Measurements from ENCODE around the gene PHF12.
A peak's percentile ranks its signal among the peaks of the same experiment; 100 is the strongest.

PHF12 gene

DNA sequence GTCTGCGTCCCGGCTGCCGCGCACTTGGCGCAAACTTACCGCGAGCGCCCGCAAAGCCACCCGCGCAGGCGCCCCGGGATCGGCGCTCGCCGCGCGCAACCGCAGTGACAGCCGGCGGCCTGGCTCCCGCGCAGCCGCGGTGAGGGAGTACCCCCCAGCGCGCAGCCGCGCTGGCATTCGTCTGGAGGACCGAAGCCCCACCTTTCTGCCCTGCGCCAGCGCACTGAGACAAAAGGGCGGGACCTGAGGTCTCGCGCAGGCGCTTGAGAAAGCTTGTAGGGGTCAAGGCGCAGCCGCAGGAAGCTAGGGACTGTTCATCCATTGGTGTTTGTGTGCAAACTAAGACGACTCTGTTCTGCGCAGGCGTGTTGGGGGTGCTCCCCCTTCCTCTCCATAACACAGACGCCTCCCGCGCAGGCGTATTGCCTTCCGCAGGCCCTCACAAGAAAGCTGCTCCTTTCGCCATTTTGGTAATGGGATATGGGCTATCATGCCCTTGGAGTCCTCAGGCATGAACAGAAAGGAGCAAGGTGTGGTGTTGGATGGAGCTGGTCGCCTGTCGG lies at the start of gene PHF12:
Gene PHF12, minus strand, starts transcription at position 91 of the 563 bp plus-strand sequence. CDS start 558 bp downstream, outside the sequence.
- DNase-seq = peak; percentile 100

DNA sequence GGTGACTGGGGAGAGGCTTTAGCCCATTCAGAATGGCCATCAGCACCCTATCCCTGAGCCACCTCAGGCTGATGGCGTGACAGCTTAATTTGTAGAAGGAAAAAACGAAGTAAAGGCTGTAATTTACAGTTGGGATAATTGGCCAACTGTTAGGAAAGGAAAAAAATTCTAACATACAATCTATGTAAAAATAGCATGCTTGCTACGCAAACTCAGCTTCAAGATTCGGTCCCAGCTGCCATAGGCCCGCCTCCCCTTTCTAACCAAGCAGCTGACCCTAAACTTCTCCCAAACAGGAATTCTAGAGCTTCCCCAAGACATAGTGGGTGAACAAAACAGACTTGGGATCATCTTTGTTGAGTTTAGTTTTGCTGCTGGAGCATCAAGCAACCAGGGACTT lies 49.7 kb upstream of the PHF12 start:
- DNase-seq = no peak

DNA sequence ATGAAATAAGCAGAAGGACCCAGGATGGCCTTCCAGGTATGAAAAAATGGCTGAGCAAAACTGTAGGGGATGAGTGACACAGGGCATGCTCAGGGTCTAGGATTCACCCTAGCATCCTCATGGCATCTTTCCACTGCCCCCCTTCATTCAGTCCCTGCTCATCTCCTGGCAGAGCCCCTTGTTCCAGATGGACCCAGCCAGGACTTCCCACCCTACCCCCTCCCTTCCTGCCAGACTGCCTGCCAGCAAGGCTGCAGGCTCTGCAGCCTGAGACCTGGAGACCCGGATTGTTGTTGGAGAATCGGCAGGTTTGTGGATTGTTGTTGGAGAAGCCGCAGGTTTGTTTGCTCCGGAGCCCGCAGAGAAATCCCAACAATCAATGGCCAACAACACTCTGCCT lies 47.9 kb upstream of the PHF12 start:
- no peak for DNase-seq

DNA sequence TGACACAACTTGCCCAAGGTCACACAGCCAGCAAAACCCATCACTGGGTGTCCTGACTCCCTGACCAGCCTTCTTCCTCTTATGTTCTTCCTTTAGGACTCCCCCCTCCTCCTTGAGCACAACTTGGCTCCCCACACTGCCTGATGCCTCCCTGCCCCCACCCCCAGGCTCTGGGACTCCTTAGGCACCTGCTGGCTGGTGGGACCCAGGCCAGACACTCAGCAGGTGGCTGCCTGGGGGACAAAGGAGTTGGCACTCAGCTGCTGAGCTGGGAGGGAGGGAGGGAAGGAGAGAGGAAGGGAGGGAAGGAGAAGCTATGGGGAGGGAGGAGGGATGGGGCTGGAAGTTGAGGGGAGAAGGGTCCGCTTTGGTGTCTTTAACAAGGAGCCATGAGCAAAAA lies 46.5 kb upstream of the PHF12 start:
- peak; percentile 90 for DNase-seq

DNA sequence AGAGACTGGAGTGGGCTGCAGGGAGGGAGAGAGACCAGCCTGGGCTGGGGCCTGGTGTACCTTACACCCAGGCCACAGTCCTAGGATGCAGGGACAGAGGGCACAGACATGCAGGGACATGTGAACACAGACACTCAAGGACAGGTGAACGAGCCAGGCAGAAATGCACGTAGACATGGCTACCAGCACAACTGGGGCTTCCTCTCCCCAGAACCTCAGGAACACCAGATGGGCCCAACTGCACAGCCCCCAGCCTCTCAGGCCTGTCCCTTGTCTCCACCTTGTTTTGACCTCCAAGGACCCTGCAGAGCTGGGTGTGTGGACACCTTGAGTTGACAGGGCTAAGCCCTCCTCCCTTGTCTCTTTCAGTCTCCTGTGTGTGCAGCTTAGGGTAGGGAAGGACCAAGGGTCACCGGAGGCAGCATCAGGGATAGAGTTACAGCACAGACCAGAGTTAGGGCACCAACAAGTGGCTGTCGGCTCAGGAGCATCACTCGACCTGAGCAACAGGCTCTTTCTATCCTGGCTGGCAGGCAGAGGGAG lies 45.3 kb upstream of the PHF12 start:
- peak; percentile 59 for DNase-seq

DNA sequence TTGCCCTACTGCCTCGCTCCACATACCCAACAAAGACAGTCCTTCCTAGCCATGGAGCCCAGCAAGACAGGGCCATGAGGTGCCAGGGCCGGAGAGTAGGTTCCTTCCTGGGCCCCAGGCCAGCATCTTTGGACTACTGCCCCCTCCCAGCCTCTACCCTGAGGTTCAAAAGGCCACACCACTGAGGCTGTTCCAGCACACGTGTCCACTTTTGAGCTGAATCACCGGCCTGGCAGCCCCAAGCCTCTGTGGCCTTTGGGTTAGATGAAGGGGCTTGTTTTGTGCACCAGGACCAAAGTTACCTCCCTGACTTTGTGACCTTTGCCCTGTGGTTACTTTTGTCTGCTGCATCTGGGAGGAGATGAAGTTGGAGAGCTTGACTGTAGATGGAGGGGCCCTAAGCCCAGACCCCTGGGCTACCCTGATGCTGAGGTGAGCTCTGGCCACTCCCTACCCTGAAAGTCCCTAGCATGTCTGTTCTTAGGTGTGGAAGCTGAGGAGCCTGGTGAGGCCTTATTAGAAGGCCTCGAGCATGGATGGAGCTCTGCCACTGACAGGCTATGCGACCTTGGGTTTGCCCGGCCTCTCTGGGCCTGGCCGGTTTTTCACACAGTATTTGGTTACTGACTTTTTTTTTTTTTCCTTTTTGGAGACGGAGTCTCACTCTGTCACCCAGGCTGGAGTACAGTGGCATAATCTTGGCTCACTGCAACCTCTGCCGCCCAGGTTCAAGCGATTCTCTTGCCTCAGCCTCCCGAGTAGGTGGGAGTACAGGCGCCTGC lies 42.5 kb upstream of the PHF12 start:
- no peak for DNase-seq

DNA sequence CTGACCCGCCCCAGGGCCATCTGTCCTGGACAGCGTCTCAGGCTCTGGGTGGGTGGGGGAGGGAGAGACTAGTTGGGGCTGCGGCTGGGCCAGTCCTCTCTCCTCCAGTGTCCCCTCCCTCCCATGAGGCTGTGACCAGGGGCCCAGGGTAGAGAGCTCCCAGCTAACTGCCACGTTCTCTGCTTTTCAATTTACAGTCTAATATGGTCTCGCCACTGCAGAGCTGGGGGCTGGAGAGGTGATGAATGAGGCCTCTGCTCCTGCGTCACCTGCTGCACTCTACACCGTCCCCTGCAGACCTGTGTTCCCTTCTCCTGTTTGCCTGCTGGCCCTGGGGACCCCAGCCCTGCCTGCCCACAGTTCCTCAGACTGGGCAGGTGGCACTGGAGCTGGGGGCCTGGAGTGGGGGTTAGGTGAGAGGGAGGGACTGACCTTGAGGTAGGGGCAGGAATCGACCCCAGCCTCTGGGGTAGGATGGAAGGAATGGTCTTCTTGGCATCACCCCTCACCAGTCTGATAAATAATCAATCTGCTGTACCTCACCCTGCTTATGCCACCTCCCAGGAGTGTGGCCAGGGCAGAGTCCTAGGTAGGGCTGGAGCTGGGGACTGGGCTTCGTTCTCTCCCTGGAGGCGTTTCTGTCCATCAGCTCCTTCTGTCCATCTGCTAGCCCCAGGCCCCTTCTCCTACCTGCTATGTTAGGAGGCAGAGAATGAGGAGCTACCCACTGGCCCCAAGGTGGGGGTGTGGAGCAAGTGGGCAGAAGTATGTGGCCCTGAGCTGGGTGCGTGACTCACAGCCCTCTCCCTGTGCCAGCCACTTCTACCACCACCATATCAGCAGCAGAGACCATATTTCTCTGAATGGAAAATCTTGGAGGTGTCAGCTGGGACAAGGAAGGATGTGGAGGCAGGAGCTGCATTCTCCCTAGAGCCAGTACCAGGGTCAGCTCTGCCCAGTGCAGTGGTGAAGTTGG lies 41.6 kb upstream of the PHF12 start:
- no peak for DNase-seq

DNA sequence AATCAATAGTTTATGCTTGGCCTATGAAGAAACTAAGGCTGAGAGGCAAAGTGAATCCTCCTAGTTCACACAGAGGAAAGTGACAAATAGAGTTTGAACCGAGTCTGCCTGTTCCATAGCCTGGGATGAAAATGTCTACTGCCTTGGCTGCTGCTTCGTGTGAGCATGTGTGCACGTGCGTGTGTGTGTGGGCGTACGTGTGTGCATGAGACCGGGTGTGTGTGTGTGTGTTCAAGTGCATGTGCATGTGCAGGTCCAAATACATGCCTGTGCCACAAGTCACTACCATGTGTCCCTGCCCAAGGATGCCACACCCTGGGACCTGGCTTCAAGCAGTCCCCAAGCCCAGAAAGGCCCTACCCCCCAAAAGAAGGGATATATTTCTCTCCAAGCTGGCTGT lies 40.9 kb upstream of the PHF12 start:
- DNase-seq = no peak

DNA sequence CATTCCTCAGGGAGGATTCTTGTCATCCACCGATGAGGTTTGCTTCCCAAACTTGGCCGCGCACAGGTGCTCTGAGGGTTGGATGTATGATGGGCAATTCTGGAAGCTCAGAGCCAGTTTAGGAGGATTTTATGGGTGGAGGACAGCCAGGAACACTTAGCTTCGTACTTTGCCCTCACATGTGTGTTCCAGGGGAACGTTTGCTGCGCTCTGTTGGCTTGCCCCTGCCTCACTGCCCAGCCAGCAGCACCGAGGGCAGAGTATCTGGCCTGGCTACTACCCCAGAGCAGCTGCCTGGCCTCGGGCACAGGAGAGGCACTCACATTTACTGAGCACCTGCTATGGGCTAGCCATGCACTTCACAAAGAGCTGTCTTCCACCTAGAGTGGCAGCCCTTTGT lies 40.5 kb upstream of the PHF12 start:
- no peak for DNase-seq

DNA sequence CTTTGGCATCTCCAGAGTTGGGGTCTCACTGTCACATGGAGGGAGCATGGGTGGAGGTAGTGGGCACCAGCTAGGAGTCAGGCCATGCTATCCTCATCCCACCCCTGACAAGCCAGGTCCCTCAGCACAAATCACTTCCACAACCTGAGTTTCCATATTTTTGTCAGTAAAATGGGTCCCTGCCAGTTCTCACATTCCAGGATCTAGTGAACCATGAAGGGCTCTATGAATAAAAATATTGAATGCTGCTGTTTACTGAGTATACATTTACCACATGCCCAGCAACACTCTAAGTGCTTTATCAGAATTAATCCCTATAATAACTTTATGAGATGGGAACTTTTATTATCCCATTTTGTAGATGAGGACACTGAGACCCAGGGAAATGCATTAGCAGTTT lies 37.7 kb upstream of the PHF12 start:
- DNase-seq = no peak

DNA sequence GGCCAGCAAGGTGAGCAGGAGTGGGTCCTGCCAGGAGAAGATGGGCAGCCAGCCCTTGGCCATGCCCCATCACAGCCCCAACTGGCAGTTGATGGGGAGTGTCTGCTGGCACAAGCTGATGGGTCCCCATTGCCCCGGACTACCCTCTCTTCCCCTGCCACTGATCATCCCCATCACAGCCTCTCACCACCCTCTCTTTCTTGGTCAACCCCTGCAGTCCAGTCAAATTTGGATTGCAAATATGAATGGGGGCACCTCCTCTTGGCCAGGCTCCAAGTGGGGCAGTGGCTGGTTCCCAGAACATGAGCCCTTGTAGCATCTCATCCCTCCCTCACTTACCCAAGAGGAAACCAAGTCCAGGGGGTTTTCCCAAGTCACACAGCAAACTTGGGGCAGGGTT lies 37.2 kb upstream of the PHF12 start:
- no peak for DNase-seq

DNA sequence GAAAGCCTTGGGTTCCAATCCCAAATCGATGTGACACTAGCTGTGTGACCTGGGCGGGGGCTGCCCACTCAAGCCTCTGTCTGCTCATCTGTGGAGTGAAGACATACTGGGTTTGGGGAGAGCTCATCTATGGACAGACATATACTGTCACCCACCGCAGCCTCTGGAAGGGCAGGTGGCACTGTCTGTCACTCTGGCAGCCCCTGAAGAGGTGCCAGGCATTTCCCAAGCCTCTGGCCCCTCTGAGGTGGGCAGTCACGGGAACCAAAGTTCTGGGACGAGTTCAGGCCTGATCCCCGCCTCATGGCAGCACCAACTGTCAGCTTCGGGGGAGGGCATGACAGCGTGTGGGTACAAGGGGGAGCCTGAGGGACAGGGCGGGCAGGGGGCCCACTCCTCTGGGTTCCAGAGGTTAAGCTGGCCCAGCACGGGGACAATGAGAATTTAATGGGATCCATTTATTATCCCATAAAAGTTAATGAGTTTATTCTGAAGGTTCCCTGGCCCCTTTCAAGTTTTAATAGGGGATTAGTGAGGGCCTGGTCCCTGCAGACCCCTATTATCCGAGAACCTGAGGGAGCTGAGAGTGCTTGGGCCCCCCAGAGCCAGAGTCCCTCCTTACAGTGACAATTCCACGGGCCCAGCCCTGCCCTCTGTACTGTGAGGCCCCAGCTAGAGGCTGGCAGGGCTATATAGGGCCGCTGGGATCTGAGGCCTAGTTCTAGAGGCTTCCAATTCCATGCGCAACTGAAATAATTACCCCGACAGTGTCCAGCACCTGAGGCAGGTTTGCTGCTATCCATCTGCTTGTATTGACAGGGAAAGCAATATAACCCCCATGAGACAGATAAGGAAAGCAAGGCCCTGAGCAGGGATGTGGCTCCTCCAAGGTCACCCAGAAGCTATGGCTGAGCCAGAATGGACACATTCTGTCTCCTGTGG lies 35.7 kb upstream of the PHF12 start:
- no peak for DNase-seq

DNA sequence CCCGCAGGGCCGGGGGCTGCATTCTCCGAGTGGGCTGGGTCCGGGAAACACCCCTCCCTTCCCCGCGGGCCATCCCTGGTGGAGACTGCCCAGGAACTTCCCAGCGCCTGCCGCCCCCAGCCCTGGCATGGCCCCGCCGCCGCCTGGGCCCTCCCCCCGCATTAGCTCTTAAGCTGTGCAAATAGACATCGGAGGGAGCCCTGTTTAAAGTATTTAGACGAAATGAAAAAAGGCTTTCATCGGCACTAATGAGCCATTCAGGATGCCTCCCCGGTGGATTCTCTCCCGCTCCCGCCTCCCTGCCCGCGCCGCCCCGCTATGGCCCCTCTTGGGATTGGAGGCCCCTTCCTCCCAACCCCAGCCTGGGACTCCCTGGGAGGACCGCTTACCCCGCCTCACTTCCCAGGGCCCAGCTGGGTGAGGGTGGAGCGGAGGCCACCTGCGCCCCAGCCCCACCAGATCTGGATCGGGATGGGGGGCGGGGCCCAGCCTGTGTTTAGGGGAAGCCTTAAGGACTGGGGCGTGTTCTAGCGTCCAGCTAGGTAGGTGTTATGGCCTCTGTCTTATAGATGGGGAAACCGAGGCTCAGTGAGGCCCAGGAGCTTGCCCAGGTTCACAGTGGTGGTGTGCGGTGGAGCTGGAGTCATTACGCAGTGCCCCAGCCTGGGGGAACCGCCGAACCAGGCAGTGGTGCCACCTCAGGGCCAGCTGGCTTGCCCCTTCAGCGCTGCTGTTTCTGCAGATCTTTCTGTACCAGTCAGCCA lies 34.8 kb upstream of the PHF12 start:
- no peak for DNase-seq

DNA sequence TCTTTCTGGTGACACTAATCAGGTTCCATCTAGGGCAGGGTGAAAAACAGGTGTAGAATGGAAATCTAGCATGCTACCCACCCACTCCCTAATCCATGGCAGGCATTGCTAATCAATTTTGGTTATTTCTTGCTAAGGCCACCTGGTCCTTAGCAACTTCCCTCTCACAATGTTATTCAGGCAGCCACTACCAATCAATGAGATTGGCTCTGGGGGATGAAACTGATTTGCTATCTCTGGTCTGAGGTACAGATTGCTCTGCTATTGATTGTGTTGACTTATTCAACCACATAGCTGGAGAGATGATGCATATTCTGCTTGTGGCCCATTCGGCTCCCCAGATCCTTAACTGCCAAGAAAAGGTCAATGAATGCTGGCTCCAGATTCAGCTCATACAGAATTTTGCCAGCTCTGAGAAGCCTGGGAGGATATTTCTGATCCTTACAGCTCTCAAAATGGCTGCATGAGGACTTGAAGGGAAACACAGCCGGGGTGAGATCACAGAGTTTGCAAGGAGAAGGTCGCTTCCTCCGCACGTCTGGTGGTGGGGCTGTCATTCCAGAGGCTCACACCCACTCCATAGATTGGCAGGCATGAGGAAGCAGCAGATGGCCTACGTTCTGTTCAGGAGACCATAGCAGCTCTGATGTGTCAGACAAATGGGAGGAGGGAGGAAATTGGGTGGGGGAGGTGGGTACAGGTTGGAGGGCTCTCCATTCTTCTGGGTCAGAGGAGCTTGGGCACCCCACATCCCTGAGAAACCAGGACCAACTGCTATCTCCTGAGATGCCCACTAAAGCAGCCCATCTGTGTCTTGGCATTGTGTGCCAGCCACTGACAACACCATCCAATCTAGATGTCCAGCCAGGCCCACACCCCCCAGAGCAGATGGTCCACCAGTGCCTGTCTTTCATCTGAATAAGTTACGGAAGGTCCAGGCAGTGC lies 32.2 kb upstream of the PHF12 start:
- DNase-seq = no peak

DNA sequence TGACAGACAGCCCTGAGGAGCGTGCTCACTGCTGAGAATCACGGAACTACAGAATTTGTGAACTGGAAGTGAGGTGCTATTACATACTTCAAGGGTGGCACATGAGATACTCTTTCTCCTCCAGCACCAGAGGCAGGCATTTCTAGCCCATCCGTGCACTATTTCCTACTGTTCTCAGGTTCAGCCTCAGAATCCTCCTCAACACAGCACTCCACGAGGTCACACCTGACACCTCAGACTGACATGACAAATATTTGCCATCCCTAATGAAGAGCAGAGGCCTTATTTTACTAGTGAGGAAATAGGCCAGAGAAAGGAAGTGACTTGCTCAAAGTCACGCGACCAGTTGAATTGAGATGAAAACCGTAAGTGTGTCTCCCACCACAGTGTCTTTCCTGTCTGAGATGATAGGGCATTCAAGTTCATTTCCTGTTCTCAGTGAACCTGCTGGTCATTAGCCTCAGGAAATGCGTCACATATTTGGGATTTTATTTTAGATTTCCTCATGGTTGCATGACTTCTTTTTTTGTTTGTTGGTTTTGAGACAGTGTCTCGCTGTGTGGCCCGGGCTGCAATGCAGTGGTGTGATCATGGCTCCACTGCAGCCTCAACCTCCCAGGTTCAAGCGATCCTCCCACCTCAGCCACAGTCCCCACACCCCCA lies 30.9 kb upstream of the PHF12 start:
- no peak for DNase-seq

DNA sequence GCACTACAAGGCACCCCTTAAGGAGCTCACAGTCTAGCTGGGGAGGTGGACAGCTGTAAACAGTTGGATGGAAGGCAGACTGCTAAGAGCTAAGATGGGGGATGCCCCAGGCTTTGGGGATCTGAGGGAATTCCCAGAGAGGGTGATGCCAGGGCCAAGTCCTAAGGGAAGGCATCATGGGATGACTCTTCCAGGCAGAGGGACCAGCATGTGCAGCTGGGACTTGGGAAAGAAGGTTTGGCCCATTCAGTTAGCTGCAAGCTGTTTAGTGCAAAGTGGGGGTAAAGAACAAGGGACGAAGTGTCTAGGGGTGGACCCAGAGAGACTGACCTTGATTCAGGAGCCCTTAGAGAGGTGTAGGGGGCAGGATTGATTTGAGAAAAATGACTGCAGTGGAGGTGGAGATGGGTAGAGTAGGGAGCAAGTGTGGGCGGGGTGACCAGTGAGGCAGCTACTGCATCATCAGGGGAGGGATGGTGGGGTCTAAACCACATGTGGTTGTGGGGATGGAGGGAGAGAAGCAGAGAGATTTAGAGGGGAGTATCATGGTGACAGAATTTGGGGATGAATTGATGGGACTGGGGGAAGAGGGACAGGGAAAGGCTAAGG lies 27.1 kb upstream of the PHF12 start:
- DNase-seq = no peak

DNA sequence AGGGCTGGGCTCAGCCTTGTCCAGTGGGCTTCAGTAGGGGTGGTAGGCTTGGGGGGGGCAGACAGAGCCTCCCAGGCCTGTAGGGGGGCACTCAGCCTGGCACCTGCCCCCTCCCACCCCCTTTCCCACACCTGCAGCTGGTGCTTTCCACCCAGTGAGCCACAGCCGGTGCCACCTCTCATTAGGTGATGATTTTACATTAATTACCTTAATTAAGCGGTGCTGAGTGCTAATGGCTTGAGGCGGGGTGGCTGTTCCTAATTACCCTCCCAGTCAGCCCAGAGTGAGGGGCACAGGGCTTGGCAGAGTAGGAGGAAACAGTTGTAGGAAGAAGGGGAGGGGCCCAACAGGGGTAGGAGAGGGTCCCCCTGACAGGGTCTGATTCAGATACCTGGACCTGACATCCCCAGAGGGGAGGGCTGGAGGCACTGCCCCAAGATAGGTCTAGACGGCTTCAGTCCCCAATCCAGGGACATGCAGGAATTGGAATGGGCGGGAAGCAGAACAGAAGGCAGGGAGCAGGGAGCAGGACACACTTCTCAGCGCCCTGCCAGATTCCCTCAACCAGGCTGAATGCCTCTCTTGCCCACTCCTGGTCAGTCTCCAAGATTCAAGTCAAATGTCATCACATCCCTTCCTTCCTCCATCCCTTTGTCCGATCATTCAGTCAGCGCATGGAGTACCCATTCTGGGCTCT lies 26.5 kb upstream of the PHF12 start:
- no peak for DNase-seq

DNA sequence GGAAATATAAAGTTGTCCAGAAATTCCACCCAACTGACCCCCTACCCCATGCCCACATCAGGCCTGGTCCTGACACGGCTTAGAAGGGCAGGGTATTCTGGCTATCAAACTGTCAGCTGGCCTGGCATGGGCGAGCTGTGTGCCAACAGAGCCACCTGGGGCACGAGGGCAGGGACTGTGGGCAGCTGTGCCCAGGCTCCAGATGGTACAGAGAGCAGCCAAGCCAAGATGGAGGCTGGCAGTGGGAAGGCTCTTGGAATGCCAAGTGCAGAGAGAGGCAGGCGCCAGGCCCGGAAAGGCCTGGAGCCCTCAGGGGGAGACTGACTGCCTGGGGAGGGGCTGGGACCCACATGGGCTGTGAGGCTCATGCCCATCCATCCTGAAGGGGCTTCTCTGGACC lies 24.3 kb upstream of the PHF12 start:
- DNase-seq = no peak

DNA sequence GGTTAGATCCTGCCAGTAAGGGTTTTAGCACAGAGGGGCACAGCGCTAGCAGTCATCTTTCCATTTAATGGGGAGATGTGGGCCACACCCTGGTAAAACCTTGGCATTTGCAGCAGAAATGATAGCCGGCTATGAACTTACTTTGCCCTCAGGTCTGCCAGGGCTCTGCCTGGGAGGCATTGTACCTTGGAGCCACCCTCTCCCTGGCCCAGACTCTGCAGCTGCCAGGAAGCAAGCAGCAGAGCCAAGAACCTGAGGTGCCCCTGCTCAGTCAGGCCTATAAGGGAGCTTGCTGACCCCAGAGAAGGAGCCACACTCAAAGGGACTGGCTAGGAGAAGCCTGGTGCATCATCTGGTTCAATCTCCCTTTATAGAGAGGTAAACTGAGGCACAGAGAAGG lies 23.7 kb upstream of the PHF12 start:
- DNase-seq = no peak
